Naive thymus-derived CD4-positive, alpha-beta T cell (primary cell): ENCODE results near the gene UFM1. TPM values are rescaled to one million over a fixed set of nuclear protein-coding genes. Genes with fewer than 3 reads are reported as not detected.

Source experiments
- ATAC-seq: fragments of 150-1000 bp; cut with Tn5 transposase; 2 replicates; pipeline ENCODE4 v1.10.0; 2021; ENCODE audit warnings: mild to moderate bottlenecking, moderate library complexity
- CTCF ChIA-PET: fragments of 350-600 bp; sonication (Branson Sonifier 250); formaldehyde crosslinking; loops from one replicate; lab custom pipeline; 2021; ENCODE audit warnings: antibody characterized with exemption; lab: Charles Lee
- POLR2A ChIA-PET: fragments of 350-600 bp; sonication (Branson Sonifier 250); formaldehyde crosslinking; loops from one replicate; lab custom pipeline; 2021; ENCODE audit warnings: antibody characterized with exemption, inconsistent platforms; lab: Charles Lee
- DNase-seq, 9 donors: peaks; one replicate each; pipeline versions ENCODE4 v3.0.0 to v3.0.0-alpha.2; 2020 to 2022; ENCODE audit warnings: mixed read lengths in 1 of 9
- H3K27ac ChIP-seq: one replicate; pipeline ENCODE4 v1.7.0; 2013; ENCODE audit warnings: mild to moderate bottlenecking, low read depth, low read length, moderate library complexity
- H3K27me3 ChIP-seq, 2 donors: one replicate each; pipeline ENCODE4 v1.7.0; 2013; ENCODE audit warnings: low read length in 2 of 2, mild to moderate bottlenecking in 2 of 2, moderate library complexity in 2 of 2; ENCODE audit not compliant: control insufficient read depth in 2 of 2, insufficient read depth in 2 of 2
- H3K36me3 ChIP-seq, 3 experiments: 1 replicate in 2 of 3; 2 replicates in 1 of 3; pipeline ENCODE4 v1.7.0; 2013; ENCODE audit warnings: low read length in 3 of 3, mild to moderate bottlenecking in 3 of 3, moderate library complexity in 1 of 3; ENCODE audit not compliant: insufficient read depth in 3 of 3, control insufficient read depth in 2 of 3
- H3K4me1 ChIP-seq, 2 donors: one replicate each; pipeline ENCODE4 v1.7.0; 2013; ENCODE audit warnings: low read length in 2 of 2, mild to moderate bottlenecking in 2 of 2, moderate library complexity in 1 of 2; ENCODE audit not compliant: control insufficient read depth in 2 of 2, insufficient read depth in 2 of 2
- H3K4me3 ChIP-seq: 2 replicates; pipeline ENCODE4 v1.7.0; 2013; ENCODE audit warnings: mild to moderate bottlenecking, low read length
- H3K9me3 ChIP-seq, 3 experiments: 1 replicate in 2 of 3; 2 replicates in 1 of 3; pipeline ENCODE4 v1.7.0; 2013; ENCODE audit warnings: low read length in 3 of 3; ENCODE audit not compliant: control insufficient read depth in 2 of 3
- H3K27ac Mint-ChIP-seq, 9 donors: one replicate each; pipeline ENCODE4 v1.8.0; 2020 to 2022; ENCODE audit warnings: mixed read lengths in 9 of 9, mild to moderate bottlenecking in 8 of 9, moderate library complexity in 5 of 9, inconsistent platforms in 2 of 9
- H3K27me3 Mint-ChIP-seq, 5 donors: one replicate each; pipeline ENCODE4 v1.8.0; 2021 to 2022; ENCODE audit warnings: mixed read lengths in 5 of 5, mild to moderate bottlenecking in 1 of 5
- H3K36me3 Mint-ChIP-seq, 5 donors: one replicate each; pipeline ENCODE4 v1.8.0; 2020 to 2022; ENCODE audit warnings: mixed read lengths in 5 of 5, mild to moderate bottlenecking in 3 of 5, inconsistent platforms in 1 of 5
- H3K4me1 Mint-ChIP-seq, 7 donors: one replicate each; pipeline ENCODE4 v1.8.0; 2020 to 2022; ENCODE audit warnings: mixed read lengths in 7 of 7, mild to moderate bottlenecking in 3 of 7, inconsistent platforms in 1 of 7
- H3K4me3 Mint-ChIP-seq, 10 donors: one replicate each; pipeline ENCODE4 v1.8.0; 2020 to 2022; ENCODE audit warnings: mild to moderate bottlenecking in 10 of 10, mixed read lengths in 10 of 10, moderate library complexity in 6 of 10, inconsistent platforms in 2 of 10
- H3K9me3 Mint-ChIP-seq, 11 donors: one replicate each; pipeline ENCODE4 v1.8.0; 2020 to 2022; ENCODE audit warnings: mixed read lengths in 11 of 11, mild to moderate bottlenecking in 4 of 11, inconsistent platforms in 1 of 11, moderate library complexity in 1 of 11
- intact Hi-C, 2 donors: fragments of 100-400 bp; cut with micrococcal nuclease; formaldehyde crosslinking; loops; one replicate each; pipeline ENCODE4 v1.15.1; 2023
- polyA plus RNA-seq, 2 donors: library from polyadenylated mRNA; unstranded; fragments of 300-500 nt; fragmentation: Illumina TruSeq; gene quantifications; one replicate each; pipeline ENCODE4 v1.2.3, GENCODE V29; 2021
- total RNA-seq, 6 experiments: library from RNA in 5 of 6; stranded (reverse) in 5 of 6; gene quantifications; 1 replicate in 5 of 6; 2 replicates in 1 of 6; pipeline ENCODE4 v1.2.3 and lab custom pipeline; 2021 to 2026

UFM1 gene
- total and polyA plus RNA-seq, 7 experiments from 2014 or later: 43.6 to 75.5 (median 64.2) TPM

DNA sequence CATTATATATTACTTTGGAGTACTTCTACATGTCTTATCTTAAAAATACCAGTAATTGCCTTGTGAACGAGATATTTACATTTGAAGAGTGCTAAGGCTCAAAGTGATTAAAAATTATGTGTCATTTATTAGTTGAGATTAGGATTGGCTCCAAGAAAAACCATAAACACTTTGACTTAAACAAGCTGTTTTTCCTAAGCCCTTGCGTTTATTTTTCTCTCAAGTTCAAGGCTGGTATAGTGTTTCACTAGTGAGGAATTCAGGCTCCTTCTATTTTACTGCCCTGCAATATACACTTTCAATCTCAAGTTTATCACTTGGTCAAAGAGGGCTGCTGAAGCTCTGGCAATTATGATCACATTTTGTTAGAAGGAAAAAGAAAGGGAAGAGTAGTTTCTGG is 49.9 kb downstream of the UFM1 start:
- Histone ChIP-seq H3K4me1 (no peaks in the 10 kb centered on the region), H3K4me3 (no peak overlapping the region), H3K36me3 (no peaks in the 10 kb centered on the region), H3K27ac (no peak overlapping the region), H3K9me3 (no peaks in the 10 kb centered on the region), H3K27me3 (no peaks in the 10 kb centered on the region)
- no peak overlapping the region for H3K4me3 Mint-ChIP-seq
- no peaks in the 10 kb centered on the region for H3K36me3 Mint-ChIP-seq
- peaks cover 0 to 28% (median 21%) of the 10 kb centered on the region in 5 donors for H3K27me3 Mint-ChIP-seq
- no peak overlapping the region for H3K27ac Mint-ChIP-seq
- peaks cover 0 to 5% (median 4%) of the 10 kb centered on the region in 7 donors for H3K4me1 Mint-ChIP-seq
- ATAC-seq (no peak), DNase-seq (no peak)
- intact Hi-C loops: no loop called here
- POLR2A ChIA-PET: no interaction called here
- H3K9me3 Mint-ChIP-seq: no peaks in the 10 kb centered on the region
- CTCF ChIA-PET: no interaction called here

DNA sequence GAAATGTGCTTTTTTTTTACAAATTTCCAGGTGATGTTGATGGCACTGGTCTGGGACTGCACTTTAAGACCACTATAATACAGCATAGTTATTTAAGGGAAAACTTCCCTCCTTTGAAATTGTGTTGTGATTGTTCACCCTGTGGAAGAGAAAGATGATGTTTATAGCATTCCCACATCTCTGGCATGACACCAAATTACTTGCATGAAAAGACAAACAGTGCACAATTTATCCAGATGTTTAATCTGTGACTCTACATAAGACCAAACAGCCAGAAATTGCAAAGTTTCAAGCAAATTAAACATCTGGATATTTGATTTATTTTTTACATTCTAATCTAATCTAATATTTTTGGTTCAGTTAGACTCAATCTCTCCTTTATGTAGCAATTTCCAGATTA is 51.6 kb downstream of the UFM1 start:
- DNase-seq: no peak
- Mint-ChIP-seq H3K27ac (no peak overlapping the region), H3K27me3 (peaks cover 0 to 29% (median 21%) of the 10 kb centered on the region in 5 donors), H3K9me3 (no peaks in the 10 kb centered on the region), H3K4me3 (no peak overlapping the region), H3K4me1 (peaks cover 0 to 5% (median 4%) of the 10 kb centered on the region in 7 donors), H3K36me3 (no peaks in the 10 kb centered on the region)
- H3K9me3 ChIP-seq: no peaks in the 10 kb centered on the region
- no peaks in the 10 kb centered on the region for H3K36me3 ChIP-seq
- no peak overlapping the region for H3K4me3 ChIP-seq
- POLR2A ChIA-PET: no interaction called here
- CTCF ChIA-PET: no interaction called here
- no peak for ATAC-seq
- no peaks in the 10 kb centered on the region for H3K27me3 ChIP-seq
- intact Hi-C loops: no loop called here
- H3K4me1 ChIP-seq: no peaks in the 10 kb centered on the region
- H3K27ac ChIP-seq: no peak overlapping the region

GRCh38 chr13:38405216-38405615 is 55.6 kb downstream of the UFM1 start:
- CTCF ChIA-PET: no interaction called here
- Mint-ChIP-seq H3K4me3 (no peak overlapping the region), H3K27ac (no peak overlapping the region), H3K4me1 (no peaks in the 10 kb centered on the region), H3K27me3 (peaks cover 0 to 26% (median 20%) of the 10 kb centered on the region in 5 donors), H3K36me3 (no peaks in the 10 kb centered on the region), H3K9me3 (no peaks in the 10 kb centered on the region)
- POLR2A ChIA-PET: no interaction called here
- ATAC-seq (no peak), DNase-seq (no peak)
- H3K4me1 ChIP-seq: no peaks in the 10 kb centered on the region
- H3K27me3 ChIP-seq: no peaks in the 10 kb centered on the region
- H3K4me3 ChIP-seq: no peak overlapping the region
- intact Hi-C loops: no loop called here
- H3K27ac ChIP-seq: no peak overlapping the region
- H3K36me3 ChIP-seq: no peaks in the 10 kb centered on the region
- H3K9me3 ChIP-seq: no peaks in the 10 kb centered on the region

DNA sequence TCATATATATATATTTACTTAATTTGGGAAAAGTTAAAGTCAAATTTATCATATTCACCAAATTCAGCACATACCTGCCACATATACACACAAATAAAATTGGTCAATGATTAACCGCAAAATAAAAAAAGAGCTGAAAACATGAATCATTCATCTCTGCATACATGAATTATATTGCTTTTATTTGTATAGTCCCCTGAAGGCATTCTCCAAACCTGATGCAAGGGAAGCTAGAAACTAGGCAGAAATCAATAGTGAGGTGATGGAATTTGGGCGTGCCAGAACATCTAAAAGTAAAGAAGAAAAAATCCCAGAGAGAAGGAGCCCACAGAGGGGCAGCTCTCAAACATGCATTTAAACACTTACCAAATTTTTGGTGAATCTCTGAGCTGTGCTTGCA is 60.1 kb downstream of the UFM1 start:
- DNase-seq: no peak
- Histone ChIP-seq H3K27me3 (no peaks in the 10 kb centered on the region), H3K4me1 (no peaks in the 10 kb centered on the region), H3K4me3 (no peak overlapping the region), H3K27ac (no peak overlapping the region), H3K9me3 (no peaks in the 10 kb centered on the region), H3K36me3 (no peaks in the 10 kb centered on the region)
- peaks cover 0 to 15% (median 13%) of the 10 kb centered on the region in 5 donors for H3K27me3 Mint-ChIP-seq
- ATAC-seq: no peak
- no peak overlapping the region for H3K4me3 Mint-ChIP-seq
- intact Hi-C loops: no loop called here
- H3K36me3 Mint-ChIP-seq: no peaks in the 10 kb centered on the region
- CTCF ChIA-PET: no interaction called here
- POLR2A ChIA-PET: no interaction called here
- H3K4me1 Mint-ChIP-seq: no peaks in the 10 kb centered on the region
- no peak overlapping the region for H3K27ac Mint-ChIP-seq
- H3K9me3 Mint-ChIP-seq: peaks cover 0 to 3% (median 0%) of the 10 kb centered on the region in 11 donors

- DNase-seq (no peak), ATAC-seq (no peak)
- H3K36me3 ChIP-seq: no peaks in the 10 kb centered on the region
- H3K9me3 ChIP-seq: no peaks in the 10 kb centered on the region
- no peaks in the 10 kb centered on the region for H3K36me3 Mint-ChIP-seq
- ChIA-PET POLR2A (no interaction called here), CTCF (no interaction called here)
- peaks cover 0 to 3% (median 0%) of the 10 kb centered on the region in 11 donors for H3K9me3 Mint-ChIP-seq
- H3K27me3 ChIP-seq: no peaks in the 10 kb centered on the region
- H3K27me3 Mint-ChIP-seq: peaks cover 0 to 13% (median 9%) of the 10 kb centered on the region in 5 donors
- H3K4me3 ChIP-seq: no peak overlapping the region
- H3K4me3 Mint-ChIP-seq: no peak overlapping the region
- intact Hi-C loops: no loop called here
- no peak overlapping the region for H3K27ac ChIP-seq
- H3K4me1 Mint-ChIP-seq: peaks cover 0 to 16% (median 6%) of the 10 kb centered on the region in 7 donors
- H3K27ac Mint-ChIP-seq: no peak overlapping the region
- H3K4me1 ChIP-seq: no peaks in the 10 kb centered on the region
Observed at GRCh38 chr13:38412266-38412665, 62.6 kb downstream of the UFM1 start.
